Superior temporal gyrus (tissue), 1 donor: ENCODE measurements around the gene AIFM1.

Experiments used
- DNase-seq: peaks from one replicate; pipeline ENCODE4 v3.0.0-alpha.2; 2016; ENCODE audit errors: extremely low spot score

Gene AIFM1

DNA sequence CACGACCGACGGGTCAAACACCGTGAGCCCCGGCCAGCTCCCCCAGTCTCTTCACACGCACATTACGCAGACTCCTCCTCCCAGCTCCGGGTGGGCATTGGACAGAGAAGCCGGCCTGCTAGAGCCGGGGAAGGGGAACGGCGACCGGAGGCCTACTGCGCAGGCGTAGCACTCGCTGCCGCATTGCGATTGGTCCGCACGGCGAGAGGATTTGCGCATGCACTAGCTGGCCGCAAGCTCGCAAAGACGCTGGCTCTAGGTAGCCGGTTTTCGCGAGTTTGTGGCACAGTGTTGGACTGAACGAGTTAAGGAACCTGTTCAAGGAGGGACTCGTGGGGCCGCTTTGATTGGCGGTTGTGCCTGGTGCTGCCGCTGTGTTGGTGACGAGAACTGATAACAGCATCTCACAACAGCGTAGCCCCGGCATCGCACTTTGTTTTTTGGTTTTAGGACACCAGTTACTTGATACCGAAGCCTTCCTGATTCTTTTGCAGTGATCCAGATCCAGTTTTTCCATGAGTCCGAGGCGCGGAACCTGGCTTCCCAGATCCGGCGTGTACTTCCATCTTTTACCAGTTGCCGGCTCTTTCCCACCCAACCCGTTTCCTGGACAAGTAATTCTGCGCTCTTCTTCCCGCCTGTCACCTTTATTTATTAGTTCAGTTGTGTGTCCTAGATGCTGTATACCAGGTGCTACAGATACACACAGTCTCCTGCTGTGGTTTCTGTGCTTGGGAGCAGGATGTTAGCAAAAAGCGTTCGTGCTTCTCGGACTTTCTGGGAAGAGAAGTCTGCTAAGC lies at the start of gene AIFM1:
Gene AIFM1, minus strand, starts transcription at position 139 of the 800 bp plus-strand sequence. CDS start 185 bp downstream, outside the sequence.
- DNase-seq: peak; percentile 88

- DNase-seq: no peak
Observed at GRCh38 chrX:130213376-130213775, 47.7 kb upstream of the AIFM1 start.

- no peak for DNase-seq
Observed at GRCh38 chrX:130212371-130212770, 46.7 kb upstream of the AIFM1 start.

DNA sequence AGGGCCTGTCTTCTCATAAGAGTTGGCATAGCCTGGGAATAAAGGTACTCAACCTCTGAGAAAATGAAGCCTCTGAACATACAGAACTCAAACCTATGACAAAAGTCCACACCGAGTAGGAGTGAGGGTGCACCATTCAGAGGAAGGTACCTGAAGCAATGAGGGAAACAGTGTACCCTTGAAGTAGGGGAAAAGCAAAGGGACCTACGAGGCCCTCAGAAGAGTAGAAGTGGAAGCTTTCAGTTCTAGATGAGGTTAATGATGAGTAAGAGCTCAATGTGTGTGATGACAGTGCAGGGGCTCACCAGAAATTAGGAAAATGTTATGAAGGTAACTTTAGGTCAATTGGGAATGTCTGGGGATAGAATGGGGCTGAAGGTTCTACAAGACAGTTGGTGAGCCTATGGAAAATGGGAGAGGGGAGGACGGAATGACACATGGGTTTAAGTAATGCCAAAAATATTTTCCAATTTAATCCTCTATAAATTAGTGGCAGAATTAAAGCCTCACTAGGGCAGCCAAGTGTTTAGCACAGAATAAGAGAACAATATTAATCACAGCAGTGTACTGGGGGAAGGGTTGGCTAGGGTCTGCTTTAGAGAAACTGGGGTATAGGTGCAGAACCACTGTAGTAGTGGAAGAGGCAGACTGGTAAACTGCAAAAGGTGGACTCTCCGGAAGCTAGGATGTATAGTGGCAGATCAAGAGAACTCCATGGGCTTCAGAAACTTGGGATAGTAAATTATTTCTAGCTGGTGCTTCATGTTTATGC lies 46.0 kb upstream of the AIFM1 start:
- no peak for DNase-seq

DNA sequence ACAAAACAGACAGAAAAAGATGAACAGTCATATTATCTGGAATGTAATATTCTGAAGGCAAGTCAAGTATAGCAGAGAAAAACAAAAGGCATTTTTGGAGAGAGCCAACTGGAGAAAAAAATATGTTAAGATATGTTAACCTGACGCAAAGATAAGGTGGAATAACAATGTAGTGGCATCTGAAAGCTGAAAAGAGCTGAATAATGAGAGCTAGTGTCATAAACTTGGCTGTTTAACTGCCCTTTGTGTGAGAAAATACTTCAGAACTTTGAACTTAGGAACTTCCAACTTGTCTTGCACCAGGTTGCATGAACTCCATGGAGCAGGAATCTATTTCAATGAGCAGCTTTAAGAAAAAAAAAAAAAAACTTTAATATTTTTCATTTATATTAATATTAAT lies 39.0 kb upstream of the AIFM1 start:
- no peak for DNase-seq

- no peak for DNase-seq
Observed at GRCh38 chrX:130197464-130197863, 31.8 kb upstream of the AIFM1 start.

GRCh38 chrX:130196466-130196865 lies 30.8 kb upstream of the AIFM1 start:
- DNase-seq: no peak

- DNase-seq: no peak
Observed at GRCh38 chrX:130190801-130191200, 25.2 kb upstream of the AIFM1 start.

DNA sequence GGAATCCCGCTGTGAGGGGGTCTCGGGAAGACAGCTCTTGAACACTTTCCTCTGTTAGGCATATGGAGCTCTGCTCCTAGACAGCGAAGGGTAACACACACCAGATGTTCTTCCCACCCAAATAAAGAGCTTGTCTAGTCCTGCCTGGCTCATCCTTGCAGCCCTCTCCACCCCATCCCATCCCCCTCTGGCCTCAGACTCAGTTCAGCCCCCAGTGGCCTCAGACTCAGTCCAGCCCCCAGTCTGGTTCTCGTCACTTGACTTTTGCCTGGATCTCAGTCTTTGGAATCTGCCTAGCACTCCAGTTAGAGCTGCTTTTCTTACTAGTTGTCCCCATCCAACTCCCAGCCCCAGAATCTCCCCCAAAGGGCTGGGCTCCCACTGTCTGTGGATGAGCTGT lies 21.0 kb upstream of the AIFM1 start:
- no peak for DNase-seq

- DNase-seq: no peak
Observed at GRCh38 chrX:130184857-130185256, 19.2 kb upstream of the AIFM1 start.

DNA sequence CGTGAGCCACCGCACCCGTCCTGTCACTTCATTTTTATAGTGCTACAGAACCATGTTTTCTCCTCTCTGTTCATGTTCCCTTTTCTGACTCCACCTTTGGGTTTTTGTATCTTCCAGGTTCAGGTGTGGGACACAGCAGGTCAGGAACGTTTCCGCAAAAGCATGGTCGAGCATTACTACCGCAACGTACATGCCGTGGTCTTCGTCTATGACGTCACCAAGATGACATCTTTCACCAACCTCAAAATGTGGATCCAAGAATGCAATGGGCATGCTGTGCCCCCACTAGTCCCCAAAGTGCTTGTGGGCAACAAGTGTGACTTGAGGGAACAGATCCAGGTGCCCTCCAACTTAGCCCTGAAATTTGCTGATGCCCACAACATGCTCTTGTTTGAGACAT lies 18.5 kb upstream of the AIFM1 start:
- DNase-seq: no peak

DNA sequence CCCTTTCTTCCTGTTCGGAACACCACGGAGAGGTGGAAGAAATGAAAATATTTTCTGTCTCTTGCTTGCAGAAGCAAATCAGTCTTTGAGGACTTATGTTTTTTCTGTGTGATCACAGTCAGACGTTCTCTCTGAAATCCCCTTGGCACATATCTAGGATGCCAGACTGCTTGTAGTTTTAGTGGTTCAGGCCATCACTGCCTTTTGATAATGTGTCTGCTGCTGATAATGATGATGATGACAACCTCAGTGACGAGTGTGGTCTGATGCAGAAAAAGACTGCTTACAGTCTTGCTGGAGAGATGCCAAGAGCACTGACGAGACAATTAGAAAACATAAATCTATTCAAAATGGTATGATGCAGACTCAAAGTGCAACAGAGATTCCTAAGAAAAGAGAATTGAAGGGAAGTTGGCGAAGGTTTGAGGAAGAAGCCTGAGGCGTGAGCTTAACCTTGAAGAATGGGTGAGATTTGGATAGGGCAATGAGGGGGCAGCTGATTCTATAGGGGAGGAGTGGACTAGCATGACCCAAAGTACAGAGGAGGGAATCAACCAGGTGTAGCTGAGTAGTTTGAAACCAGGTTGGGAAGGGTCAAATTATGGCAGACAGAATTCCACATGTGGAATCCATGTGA lies 14.1 kb upstream of the AIFM1 start:
- DNase-seq: peak; percentile 10

- peak; percentile 20 for DNase-seq
Observed at GRCh38 chrX:130179170-130179569, 13.5 kb upstream of the AIFM1 start.

DNA sequence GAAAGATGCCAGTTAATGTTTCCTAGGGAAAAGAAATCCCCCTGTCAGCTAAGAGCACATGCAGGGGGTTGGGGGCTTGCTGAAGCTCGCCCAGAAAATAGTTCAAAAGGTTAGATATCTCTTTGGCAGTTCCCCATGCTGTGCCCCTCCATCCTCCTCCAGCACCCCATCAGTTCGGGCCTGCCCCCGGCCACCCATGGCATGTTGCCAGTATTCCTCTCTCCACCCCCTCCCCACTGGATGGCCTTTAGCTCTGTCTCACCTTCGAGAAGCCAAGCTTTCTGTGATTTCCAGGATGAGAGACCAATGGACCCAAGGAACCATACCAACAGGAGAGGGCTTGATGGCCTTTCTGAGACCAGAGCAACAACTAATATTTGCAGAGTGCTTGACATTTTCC lies 11.3 kb upstream of the AIFM1 start:
- no peak for DNase-seq

DNA sequence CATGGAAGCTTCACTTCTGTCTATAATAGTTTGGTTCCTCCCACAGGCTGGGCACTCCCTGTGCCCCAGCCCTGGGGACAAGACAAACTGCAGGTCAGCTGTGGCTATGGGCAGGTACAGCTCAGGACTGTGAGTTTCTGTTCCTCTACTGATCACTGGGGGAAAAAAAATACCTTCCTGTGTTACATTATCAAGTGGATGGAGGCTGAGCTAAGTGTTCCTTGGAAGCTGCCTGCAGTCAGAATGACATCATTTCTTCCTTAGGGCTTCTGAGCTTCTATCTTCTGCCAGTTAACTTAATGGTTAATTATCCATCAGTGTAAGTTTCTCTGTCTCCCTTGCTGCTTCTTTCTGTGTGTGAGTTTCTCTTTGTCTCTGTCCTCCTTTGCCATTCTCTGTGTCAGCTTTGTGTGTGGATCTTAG lies 10.7 kb upstream of the AIFM1 start:
- peak; percentile 9 for DNase-seq

- no peak for DNase-seq
Observed at GRCh38 chrX:130174937-130175336, 9.3 kb upstream of the AIFM1 start.

DNA sequence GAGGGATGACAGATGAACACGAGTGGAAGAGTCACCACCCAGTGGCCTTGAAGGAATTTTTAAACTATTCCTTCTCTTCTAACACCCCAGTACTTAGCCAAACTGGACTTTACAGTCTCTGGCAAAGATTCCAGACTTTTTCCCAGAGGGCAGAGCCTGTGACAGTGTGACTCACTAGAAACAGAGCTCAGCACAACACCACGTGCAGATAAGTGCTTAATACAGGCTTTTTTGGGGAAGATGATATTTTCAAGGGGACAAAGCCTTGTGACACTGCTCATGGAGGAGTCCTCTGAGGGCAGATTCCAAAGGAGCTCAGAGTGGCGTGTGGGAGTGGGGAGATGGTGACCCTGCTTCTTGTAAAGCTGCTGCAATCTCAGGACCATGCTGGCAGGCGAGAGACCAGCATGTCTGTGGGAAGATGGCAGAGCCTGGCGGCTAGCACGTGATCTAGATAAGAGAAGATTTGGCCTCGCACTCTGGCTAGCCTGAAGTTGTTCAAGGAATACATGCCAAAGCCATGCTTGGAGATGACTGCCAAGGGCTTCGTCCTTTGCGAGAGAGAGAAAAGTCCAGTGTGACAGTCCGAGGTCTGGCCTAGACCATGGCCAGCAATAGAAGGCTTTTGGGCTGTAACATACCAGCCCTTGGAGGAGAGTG lies 8.5 kb upstream of the AIFM1 start:
- DNase-seq: peak; percentile 47

DNA sequence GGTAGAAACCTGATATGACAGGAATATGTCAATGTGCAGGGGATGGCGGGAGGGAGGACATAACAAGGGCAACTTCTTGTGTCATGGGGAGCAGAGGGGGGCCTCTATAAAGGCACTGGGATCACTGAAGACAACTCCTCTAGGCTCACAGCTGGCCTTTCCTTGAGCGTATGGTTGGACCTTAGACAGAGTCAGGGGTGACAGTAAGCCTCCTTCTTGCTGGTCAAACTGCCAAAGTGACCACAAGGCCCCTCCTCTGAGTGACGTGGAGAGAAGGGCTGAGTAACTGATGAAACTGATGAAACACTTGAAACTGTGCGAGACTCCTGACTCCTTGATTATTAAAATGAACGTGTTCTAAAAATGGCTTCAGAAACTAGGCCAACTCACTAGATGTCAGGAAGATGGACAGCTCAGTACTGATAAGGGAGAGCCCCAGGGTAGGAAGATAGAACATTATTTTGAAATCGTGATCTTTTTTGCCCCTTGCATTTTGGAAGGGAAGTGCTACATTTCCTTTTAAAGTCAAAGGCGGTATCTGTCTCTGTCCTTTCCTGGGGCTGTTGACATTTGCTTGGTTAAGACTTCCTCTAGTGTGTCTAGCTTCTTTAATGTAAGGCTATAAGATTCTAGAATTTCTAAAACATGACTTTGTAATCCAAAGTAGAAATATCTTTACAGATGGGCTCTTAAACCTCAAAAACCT lies 7.7 kb upstream of the AIFM1 start:
- DNase-seq: peak; percentile 61

DNA sequence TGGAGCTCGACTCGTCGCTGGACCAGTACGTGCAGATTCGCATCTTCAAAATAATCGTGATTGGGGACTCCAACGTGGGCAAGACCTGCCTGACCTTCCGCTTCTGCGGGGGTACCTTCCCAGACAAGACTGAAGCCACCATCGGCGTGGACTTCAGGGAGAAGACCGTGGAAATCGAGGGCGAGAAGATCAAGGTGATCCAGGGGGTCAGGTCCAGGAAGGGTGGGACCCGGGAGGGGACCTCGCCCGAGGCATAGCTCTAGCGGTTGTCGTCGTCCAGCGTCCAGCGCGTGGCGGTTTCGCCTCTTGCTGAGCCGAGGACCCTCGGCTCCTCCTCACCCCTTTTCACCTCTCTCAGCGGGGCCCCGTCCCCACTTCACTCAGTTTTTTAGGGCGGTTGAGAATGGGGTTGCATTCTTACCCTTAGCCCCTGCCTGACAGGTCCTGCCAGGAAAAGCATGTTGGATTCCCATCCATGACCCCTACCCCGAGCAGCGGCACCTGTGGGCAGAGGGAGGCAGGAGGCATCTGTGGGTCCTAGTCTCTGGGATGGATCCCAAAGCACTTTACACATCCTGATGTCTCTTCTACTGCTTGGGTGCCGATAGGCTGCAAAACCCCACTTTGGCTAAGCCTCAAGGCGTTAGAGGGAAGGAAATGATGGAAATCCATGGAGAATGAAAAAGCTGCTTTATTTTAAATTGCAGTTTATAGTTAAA lies 6.6 kb upstream of the AIFM1 start:
- peak; percentile 17 for DNase-seq

- peak; percentile 72 for DNase-seq
Observed at GRCh38 chrX:130171446-130172126, 5.9 kb upstream of the AIFM1 start, which contains the start of gene RAB33A. Gene RAB33A (plus strand): TSS chrX:130171962. CDS start chrX:130172063, 101 bp downstream.
